Activated naive CD4-positive, alpha-beta T cell treated with anti-CD3 and anti-CD28 coated beads, Interleukin-2, amount 50 U/mL, for 16 hours (primary cell): Measurements from ENCODE around the gene KRT6B.
"Not testable (repeated sequence)": the region's sequence is repeated elsewhere in the genome, so short reads cannot be mapped to it uniquely, and the experiment has no call there.

ENCODE experiments used
- DNase-seq: peaks from one replicate; pipeline ENCODE4 v3.0.0-alpha.2; 2020

KRT6B gene

DNA sequence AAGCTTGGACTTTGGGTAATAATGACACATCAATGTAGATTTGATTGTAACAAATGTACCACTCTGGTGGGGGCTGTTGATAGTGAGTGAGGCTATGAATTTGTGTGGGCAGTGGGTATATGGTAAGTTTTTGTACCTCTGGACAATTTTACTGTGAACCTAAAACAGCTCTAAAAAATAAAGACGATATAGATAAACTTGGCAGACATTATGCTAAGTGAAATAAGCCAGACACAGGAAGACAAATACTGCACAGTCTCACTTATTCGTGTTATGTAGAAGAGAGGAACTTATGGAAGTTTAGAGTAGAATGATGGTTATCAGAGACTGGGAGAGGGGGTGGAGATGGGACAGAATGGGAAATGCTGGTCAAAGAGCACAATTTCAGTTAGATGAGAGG is 13.0 kb upstream of the KRT6B start:
- DNase-seq, result no peak

GRCh38 chr12:52461693-52462092 is 9.7 kb upstream of the KRT6B start:
- no peak for DNase-seq

GRCh38 chr12:52458861-52459260 is 6.9 kb upstream of the KRT6B start:
- no peak for DNase-seq

GRCh38 chr12:52455821-52456220 is 3.9 kb upstream of the KRT6B start:
- no peak for DNase-seq

DNA sequence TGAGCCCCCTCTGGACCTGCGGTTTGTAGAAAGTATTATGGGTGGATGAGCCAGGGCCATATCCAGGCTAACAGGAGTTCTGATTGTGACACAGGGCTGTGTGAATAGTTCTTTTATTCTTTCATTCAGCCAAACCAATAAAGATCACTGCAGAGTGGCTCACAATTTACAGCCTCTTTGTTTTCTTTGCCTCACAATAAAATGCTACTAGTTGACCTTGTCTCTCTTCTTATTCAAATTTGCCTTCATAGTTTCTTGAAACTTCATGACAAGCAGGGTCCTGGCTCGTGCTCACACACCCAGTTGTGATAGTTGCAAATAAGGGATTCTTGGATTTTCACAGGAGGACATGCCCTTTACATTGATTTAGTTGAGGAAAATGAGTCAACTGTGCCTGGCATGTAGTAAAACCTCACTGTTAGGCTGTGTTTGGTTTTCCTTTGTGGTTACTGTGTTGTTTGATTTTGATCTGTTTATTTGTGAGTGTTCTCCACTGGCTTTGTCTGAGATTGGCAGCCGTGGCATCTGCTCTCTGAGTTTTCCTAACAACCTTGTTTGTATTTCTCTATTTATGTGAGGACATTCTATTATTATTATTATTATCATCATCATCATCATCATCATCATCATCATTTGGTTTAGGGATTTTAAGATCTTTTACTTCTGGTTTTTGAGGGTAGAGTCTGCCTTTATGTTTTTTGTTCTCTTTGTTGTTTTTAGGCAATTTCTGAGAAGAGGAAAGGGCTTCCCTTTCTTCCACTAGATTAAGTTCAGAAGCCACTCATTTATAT is 2.7 kb upstream of the KRT6B start:
- no peak for DNase-seq

DNA sequence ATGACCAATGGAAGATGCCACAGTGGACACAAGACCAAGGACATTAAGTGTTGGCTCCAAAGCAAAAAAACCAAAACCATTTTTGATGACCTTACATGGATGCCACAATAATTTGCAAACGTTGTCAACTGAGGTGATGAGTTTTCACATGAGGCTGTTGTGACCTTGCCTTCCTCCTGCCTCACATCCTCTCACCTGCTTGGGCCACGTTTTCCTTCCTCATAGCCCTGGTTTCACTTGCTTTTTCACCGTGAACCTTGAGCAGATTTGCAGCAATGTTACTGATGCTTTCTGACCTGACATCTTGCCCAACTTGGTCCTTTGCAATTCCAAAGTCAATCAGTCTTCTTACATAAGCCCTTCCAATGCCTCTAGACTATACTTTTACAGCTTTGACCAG is 3.7 kb downstream of the KRT6B start:
- no peak for DNase-seq

DNA sequence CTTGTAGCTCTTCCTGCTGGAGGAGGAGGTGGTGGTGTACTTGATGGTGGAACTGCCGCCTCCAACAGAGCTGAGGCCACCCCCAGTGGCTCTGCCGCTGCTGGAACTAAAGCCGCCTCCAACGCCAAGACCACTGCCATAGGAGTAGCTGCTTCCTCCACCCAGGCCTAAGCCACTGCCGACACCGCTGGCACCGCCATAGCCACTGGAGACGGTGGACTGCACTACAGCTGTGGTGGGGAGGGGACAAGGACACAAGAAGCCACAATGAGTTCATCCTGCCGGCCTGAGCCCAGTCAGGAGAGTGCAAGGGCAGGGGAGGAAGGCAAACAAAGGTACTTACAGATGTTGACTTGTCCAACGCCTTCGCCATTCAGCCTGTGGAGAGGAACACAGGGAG is 4.8 kb downstream of the KRT6B start:
- DNase-seq, result not testable (repeated sequence)

- DNase-seq, result no peak
These were observed 5.4 kb downstream of the KRT6B start for GRCh38 chr12:52446367-52447045.

- DNase-seq, result no peak
These were observed 6.1 kb downstream of the KRT6B start for GRCh38 chr12:52445876-52446275.

DNA sequence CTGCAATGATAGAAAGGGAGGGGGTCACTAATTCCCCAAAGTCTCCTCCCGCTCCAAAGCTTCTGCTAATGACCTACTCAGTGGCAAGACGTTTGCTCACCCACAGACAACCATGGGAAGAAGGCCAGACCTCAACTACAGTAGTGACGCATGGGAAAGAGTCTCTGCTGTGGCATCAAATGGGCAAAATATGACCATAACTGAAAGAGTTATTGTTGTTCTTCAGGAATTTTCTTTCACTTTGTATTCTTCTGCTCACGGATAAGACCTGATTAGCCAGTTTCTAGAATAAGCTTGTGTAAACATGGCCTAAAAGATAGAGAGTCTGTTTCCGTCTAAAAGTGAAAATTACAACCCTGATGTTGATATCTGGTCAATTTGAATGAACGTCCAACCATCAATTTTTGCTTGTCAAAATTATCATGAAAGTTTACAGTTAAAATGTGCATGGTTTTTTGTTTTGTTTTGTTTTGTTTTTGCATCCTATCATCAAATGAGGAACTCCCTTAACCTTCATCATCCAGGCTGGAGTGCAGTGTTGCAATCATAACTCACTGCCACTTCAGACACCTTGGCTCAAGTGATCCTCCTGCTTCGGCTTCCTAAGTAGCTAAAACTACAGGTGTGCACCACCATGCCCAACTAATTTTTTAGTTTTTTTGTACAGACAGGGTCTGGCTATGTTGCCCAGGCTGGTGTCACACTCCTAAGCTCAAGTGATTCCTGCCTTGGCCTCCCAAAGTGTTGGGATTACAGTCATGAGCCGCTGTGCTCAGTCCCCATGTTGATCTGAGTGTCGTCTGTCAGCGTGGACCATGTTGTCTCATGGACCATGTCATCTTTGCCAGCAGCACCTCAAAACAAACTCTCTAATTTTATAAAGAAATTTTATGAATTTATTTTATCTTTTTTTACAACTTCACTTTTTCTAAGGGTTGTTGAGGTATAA is 7.0 kb downstream of the KRT6B start:
- DNase-seq, result no peak

GRCh38 chr12:52443966-52444365 is 8.0 kb downstream of the KRT6B start:
- no peak for DNase-seq

DNA sequence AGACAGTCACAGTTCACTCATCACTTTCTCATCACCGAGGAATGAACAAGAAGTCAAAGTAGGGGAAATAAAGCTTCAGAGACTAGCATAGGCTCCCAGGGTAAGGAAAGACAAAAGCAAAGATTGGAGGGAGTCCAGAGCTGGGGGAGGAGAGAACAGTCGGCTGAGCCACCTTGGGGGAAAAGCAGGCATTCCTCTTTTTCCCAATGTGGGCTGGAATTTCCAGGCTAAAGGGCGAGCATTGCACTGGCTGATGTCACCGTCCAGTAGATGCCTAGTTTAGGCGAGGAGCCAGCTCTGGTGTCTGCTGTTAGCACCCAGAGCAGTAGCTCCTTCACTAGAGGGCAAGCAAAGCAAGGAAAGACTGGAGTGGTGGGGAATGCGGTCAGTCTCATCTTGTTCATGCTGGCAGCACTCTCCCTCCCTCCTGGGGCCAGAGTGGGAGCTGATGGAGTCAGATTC is 9.3 kb downstream of the KRT6B start:
- no peak for DNase-seq

DNA sequence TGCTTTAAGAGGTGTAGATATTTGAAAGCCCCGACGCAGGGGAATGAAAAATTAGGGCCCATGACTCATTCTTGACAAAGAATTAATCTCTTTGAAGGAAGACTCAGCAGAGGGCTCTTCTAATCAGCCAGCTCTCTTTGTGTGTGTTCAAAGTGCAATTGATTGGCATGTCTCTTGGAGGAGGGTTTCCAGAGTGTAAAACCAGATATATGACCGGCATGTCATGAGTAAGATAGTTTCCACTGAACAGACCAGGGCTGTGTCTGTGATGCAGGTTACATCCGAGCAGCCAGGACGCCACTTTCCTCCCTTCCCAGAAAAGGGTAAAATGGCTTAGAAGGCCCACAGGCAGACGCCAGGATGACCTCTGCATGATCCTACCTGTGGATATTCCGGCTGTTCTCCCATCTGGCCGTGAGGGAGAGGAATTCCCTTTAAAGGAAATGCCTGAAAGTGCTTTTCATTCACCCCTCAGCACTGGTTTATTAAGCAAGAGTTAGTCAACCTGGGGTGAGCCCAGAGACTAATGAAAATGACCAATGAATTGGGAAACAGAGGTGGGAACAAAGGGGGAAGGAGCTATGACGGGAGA is 10.5 kb downstream of the KRT6B start:
- no peak for DNase-seq

- DNase-seq, result no peak
These were observed 11.1 kb downstream of the KRT6B start for GRCh38 chr12:52440821-52441319.

DNA sequence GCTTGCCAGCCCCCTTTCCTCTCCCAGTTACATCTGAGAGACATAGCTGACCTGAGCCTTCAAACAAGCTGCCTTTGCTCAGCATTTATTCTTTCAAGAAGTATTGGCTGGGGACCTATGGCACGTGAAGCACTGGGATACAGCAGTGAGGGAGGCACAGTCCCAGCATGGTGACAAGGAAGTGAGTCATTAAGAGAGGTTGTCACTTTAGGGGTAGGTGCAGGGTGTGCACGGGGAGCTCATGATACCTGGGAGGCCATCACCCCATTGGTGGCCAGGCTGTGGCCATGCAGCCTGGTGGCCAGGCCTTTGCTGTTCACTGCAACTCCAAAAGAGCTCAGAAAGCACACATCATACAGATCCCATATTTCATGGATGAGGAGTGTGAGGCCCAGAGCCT is 12.1 kb downstream of the KRT6B start:
- no peak for DNase-seq

DNA sequence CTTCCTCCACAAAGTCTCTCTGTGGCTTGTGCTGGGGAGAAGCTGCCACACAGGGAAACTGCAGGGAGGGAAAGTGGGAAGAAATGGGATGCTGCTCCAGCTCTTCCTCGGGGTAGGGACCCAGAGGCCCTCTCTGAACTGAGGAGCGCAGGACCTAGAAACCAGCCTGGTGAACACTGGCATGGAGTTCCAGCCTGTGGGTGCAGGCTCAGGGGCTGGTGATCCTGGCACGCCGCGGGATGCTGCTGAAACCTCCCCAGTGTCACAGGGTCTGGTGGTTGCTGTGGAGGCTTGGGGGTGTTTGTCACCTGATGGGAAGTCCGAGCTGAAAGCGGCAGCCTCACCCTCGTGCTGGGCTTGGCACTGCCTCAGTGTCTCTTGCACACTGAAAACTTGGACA is 12.5 kb downstream of the KRT6B start:
- DNase-seq, result no peak

- DNase-seq, result no peak
These were observed 13.3 kb downstream of the KRT6B start for GRCh38 chr12:52438305-52439301.

DNA sequence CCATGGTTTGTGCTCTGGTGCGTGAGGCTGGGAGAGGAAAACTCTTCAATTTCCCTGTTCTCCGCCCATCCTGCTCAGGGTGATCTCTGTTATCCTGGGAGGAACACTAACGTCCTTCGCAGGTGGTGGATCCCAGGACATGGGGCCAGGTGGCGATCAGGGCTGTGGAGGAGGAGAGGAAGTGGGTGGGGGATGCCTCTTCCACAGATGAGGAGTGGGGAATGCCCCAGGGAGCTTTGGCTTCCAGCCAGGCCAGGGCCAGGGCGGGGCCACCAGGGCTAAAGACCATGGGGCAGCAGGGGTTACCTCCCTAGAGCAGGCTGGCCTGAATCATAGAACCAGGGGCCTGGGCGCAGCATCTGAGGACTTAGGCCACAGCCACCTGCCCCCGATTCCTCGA is 14.4 kb downstream of the KRT6B start:
- DNase-seq, result no peak

GRCh38 chr12:52436828-52437474 is 15.0 kb downstream of the KRT6B start:
- no peak for DNase-seq

DNA sequence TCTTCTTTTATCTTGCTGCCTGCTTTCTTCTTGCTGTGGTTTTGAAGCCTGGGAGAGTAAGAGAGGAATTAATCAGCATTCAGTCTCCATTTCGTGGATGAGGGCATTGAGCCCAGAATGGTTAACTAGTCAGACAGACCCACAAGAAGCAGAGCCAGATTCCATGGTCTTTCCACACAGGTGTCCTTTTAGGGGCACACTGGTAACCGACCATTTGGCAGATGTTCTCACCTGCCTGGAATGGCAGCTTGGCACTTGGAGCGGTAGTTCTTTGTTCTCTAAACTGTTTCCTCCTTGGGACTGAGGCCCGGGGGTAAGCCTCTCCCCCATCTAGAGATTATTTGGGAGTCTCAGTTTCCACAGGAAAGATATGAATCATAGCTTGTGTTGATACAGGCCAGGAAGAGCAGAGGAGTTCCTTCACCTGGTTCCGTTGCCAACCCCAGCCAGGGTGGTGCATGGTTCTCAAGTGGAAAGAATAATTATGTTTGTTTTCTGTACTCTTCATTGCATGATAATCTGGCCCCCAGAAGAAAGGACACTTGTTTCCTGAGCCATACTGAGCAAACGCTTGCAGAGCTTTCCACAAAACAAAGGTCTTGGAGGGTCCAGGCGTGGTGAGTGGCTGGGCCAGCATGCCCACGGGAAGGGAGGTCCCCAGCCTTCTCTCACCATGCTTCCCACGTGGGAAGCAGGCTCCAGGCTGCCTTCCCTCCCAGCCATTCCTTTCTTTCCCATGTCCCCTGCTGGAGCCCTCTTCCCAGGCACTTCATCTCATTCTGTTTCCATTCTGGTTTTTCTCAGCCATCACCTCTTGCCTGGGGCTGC is 15.7 kb downstream of the KRT6B start:
- no peak for DNase-seq
